Stomach (tissue), 4 donors: ENCODE data around the gene ANGPTL2.

Source experiments
- CTCF ChIP-seq, 7 experiments: fragments of 450-650 bp in 4 of 7; fragments of 200-600 bp in 3 of 7; sonication (generic) in 3 of 7; IDR thresholded peaks; one replicate each; pipeline ENCODE4 v1.5.1; 2016 to 2019; ENCODE audit warnings: antibody characterized with exemption in 7 of 7, control low read depth in 2 of 7, mild to moderate bottlenecking in 1 of 7
- EP300 ChIP-seq: sonication (generic); formaldehyde crosslinking; IDR thresholded peaks from one replicate; pipeline ENCODE4 v1.6.1; 2017; ENCODE audit warnings: antibody characterized with exemption
- POLR2A ChIP-seq, 4 donors: fragments of 450-650 bp; IDR thresholded peaks; one replicate each; pipeline ENCODE4 v1.6.1; 2016; ENCODE audit warnings: antibody characterized with exemption in 4 of 4, control low read depth in 2 of 4, mild to moderate bottlenecking in 1 of 4, moderate library complexity in 1 of 4
- POLR2AphosphoS5 ChIP-seq, 3 donors: sonication (generic); formaldehyde crosslinking; IDR thresholded peaks; one replicate each; pipeline ENCODE4 v1.6.1; 2016; ENCODE audit warnings: antibody characterized with exemption in 3 of 3

DNA sequence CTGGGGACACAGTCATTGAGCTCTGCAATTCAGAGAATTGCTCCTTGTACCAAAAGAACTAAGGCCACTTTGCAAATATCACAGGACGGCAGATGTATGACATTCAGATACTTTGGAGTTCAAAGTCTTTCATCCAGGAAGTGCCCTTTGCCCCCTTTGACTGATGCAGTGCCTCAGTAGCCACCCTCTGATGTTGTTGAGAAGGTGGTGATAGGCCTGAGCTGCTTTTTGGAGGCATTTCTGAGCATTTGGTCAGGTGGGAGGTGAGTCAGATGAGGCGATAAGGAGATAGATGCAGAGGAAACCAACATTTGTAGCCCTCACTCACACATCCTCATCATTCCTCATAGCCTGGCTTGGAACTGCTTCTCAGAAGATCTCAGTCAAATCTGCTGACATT lies 63.4 kb downstream of the ANGPTL2 start:
- TF ChIP-seq POLR2AphosphoS5 (IDR thresholded peaks at IDR 0.05): no peak
- no peak for TF ChIP-seq CTCF (IDR thresholded peaks at IDR 0.05)
- no peak for TF ChIP-seq EP300
- TF ChIP-seq POLR2A (IDR thresholded peaks at IDR 0.05): no peak
